Motor neuron (in vitro differentiated cells): Measurements from ENCODE around the gene TAPBP. TPM values are rescaled to one million over a fixed set of nuclear protein-coding genes. Genes with fewer than 3 reads are reported as not detected.

Experiments
- ATAC-seq, 8 experiments: fragments of 200-7000 bp; cut with Tn5 transposase; replicated peaks in 6 of 8; 2 replicates each; pipeline ENCODE4 v1.8.0; 2021; ENCODE audit warnings: mild to moderate bottlenecking in 8 of 8, moderate library complexity in 8 of 8
- H3K27ac ChIP-seq, 2 donors: fragments of 250-450 bp; sonication (Bioruptor Pico); 2 replicates each; pipeline ENCODE4 v1.9.0; 2021; ENCODE audit warnings: antibody characterized with exemption in 2 of 2, mild to moderate bottlenecking in 2 of 2, moderate library complexity in 1 of 2
- H3K4me1 ChIP-seq, 2 donors: fragments of 250-450 bp; sonication (Bioruptor Pico); replicated peaks in 1 of 2; 2 replicates each; pipeline ENCODE4 v1.6.1; 2021; ENCODE audit warnings: antibody characterized with exemption in 2 of 2, mild to moderate bottlenecking in 2 of 2, moderate library complexity in 1 of 2
- H3K4me3 ChIP-seq, 5 donors: fragments of 250-450 bp; sonication (Bioruptor Pico); 2 replicates each; pipeline ENCODE4 v1.9.0; 2021; ENCODE audit warnings: antibody characterized with exemption in 5 of 5, mild to moderate bottlenecking in 5 of 5, moderate library complexity in 4 of 5
- WGBS, 10 experiments: fragments of 450-650 bp; shearing (Covaris generic); methylation state at CpG; one replicate each; pipeline ENCODE4 v1.0.0; 2022; 5-methylcytosine and 5-hydroxymethylcytosine counted together
- in situ Hi-C, 9 experiments: fragments of 400-800 bp; cut with MboI; loops; one replicate each; pipeline ENCODE4 v1.15.0; 2021; ENCODE audit warnings: low sequenced_read_pairs in 9 of 9, low pct_unique_long_range_greater_than_20kb in 2 of 9; ENCODE audit not compliant: unreplicated experiment in 9 of 9
- total RNA-seq, 8 experiments: library from RNA; unstranded; fragments of 300-600 nt; gene quantifications; 2 replicates each; pipeline versions ENCODE4 v1.2.3 to v1.2.4, GENCODE V29; 2022

TAPBP gene
- total RNA-seq, 8 experiments from 2014 or later: 5.2 to 95.0 (median 41.9) TPM

- 61 to 88% (median 78%) methylated on average over 1 to 11 of the region's 19 CpGs; no CpG with 5 or more reads in 2 of the 10 experiments for WGBS, 10 experiments
- H3K4me1 ChIP-seq: peaks cover 22 to 24% of the 10 kb centered on the region in 2 donors
These were observed 2.9 kb upstream of the TAPBP start for GRCh38 chr6:33316603-33317418.

GRCh38 chr6:33315793-33316602 is 2.1 kb upstream of the TAPBP start:
- 67 to 100% (median 94%) methylated on average over 1 to 12 of the region's 17 CpGs; no CpG with 5 or more reads in 5 of the 10 experiments for WGBS, 10 experiments
- Histone ChIP-seq H3K4me3 (no peak overlapping the region), H3K4me1 (peaks cover 19 to 21% of the 10 kb centered on the region in 2 donors), H3K27ac (no peak overlapping the region)
- ATAC-seq: no peak
- in situ Hi-C loops: no loop called here

More at GRCh38 chr6:33316603-33317418, 2.9 kb upstream of the TAPBP start:
- peak overlapping the region; percentile 27 to 59 (median 45) for H3K4me3 ChIP-seq
- no peak overlapping the region for H3K27ac ChIP-seq
- no peak for ATAC-seq
- in situ Hi-C loops: no loop called here

DNA sequence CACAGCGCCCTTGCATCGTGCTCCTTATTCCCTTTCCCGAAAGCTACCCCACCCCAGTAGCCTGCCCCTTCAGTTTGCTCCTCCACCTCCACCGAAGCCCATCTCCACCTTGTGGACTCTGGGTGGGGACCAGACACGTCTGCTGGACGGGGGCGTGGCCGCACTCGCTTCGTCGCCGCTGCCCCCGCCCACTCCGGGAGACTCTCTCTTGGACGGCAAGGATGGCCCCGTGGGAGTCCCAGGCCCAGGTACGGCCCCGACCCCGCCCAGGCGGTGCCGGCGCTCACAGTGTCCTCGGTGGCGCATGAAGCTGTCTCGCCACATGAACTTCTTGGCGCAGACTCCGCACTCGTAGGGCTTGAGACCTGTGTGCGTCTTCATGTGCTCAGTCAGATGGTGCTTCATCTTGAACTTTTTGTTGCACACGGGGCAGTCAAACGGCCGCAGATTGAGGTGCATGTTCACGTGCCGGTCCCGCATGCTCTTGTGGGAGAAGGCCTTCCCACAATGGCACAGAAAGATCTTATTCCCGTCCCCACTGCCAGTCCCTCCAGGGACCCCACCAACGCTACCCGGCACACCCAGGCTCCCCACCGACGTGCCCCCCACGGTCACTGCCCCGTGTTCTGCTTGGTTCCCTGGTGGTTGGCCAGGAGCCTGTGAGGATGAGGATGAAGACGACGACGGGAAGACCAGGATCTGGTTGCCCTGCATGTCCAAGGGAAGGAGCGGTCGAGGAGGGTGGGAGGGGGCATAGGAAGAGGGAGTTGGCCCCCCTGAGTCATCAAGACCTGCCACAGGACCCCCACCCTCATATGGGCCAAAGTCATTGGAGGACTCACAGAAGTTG is 1.3 kb upstream of the TAPBP start:
- WGBS, 10 experiments: 0 to 100% (median 60%) methylated on average over 1 to 8 of the region's 47 CpGs; no CpG with 5 or more reads in 5 of the 10 experiments
- peak in 2 of 8 experiments; percentile 0 to 14 for ATAC-seq

DNA sequence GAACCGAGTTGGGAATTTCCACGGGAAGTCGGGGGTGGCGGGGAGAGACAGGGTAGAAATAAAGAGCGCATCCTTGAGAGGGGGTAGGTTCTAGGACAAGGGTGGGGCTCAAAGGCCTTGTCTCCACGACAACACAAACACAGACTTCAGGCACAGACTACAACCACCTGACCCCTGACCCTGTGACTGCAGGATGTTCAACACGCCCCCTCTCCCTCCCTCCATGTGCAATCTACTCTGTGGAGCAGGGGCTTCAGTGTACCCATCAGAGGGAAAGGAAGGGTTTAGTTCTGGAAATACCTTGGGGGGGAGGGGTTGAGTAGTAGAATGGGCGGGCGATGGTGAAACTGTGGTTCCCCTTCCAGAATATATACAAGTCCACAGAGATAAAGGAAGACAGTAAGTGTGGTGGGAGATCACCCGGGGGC is 651 bp upstream of the TAPBP start:
- peak overlapping the region in 1 of 2 donors; percentile 59 for H3K27ac ChIP-seq
- peaks cover 19 to 21% of the 10 kb centered on the region in 2 donors for H3K4me1 ChIP-seq
- WGBS, 10 experiments: 0 to 75% (median 33%) methylated on average over 1 to 2 of the region's 10 CpGs; no CpG with 5 or more reads in 3 of the 10 experiments
- peak in 3 of 8 experiments; percentile 36 to 48 (median 40) for ATAC-seq
- in situ Hi-C loops: no loop called here
- H3K4me3 ChIP-seq: peak overlapping the region in 4 of 5 donors; percentile 33 to 70 (median 52)

More for the DNA sequence above, 1.3 kb upstream of the TAPBP start:
- peak overlapping the region in 1 of 5 donors; percentile 64 for H3K4me3 ChIP-seq
- in situ Hi-C loops: no loop called here
- H3K27ac ChIP-seq: no peak overlapping the region
- peaks cover 19 to 21% of the 10 kb centered on the region in 2 donors for H3K4me1 ChIP-seq

DNA sequence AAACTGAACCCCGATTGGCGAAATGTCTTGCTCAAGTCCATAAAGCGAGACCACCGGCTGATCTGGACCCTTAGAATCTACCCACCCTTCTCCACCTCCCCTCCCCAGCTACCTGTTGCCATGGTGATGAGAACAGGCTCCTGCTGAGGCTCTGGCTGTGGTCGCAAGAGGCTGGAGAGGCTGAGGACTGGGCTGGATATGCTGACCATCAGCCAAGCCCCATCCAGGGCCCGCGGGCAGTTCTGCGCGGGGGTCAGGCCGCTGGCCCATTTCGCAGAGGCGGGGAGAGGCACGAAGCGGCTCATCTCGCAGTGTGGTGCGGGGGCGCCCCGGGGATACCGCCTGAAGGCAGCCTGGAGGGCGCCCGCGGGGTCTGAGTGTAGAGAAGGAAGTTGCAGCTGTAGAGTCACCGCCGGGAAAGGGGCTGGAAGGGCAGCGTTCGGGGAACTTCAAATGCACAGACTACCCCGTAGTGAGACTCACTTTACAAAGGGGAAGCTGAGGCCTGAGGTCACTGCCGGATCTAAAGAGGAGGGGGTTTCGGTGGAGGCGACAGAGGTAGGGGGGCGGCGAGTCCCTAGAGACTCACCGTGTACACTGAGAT is 671 bp downstream of the TAPBP start:
- H3K4me1 ChIP-seq: peaks cover 15 to 17% of the 10 kb centered on the region in 2 donors
- ATAC-seq: peak; percentile 1 to 20 (median 9)
- H3K4me3 ChIP-seq: peak overlapping the region; percentile 30 to 70 (median 41)
- in situ Hi-C loops: no loop called here
- H3K27ac ChIP-seq: no peak overlapping the region
- 0 to 7% (median 0%) methylated on average over 1 to 16 of the region's 33 CpGs; no CpG with 5 or more reads in 4 of the 10 experiments for WGBS, 10 experiments

- in situ Hi-C loops: no loop called here
- no peak overlapping the region for H3K27ac ChIP-seq
- 3 to 67% (median 9%) methylated on average over 3 to 19 of the region's 29 CpGs; no CpG with 5 or more reads in 4 of the 10 experiments for WGBS, 10 experiments
These were observed 1.3 kb downstream of the TAPBP start for GRCh38 chr6:33312361-33313104.

DNA sequence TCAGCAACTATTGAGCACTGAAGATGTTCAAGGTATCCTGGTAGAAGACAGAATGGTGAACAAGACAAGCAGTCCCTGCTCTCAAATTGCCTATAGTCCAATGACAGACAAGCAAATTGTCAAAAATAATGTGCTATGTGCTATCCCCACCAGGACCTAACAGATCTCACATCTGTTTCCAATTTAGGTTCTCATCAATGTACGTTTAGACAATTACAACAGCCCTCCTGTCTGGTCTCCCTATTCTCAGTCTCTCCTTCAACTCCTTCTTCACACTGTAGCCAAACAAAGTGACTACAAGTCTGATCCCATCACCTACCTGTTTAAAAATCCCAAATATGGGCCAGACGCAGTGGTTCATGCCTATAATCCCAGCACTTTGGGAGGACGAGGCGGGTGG is 7.5 kb downstream of the TAPBP start:
- no peak overlapping the region for H3K27ac ChIP-seq
- H3K4me1 ChIP-seq: no peaks in the 10 kb centered on the region
- WGBS, 10 experiments: 67 to 94% (median 93%) methylated on average over 1 to 3 of the region's 4 CpGs; no CpG with 5 or more reads in 5 of the 10 experiments
- in situ Hi-C loops: no loop called here
- no peak overlapping the region for H3K4me3 ChIP-seq
- ATAC-seq: no peak

More at GRCh38 chr6:33312361-33313104, 1.3 kb downstream of the TAPBP start:
- ATAC-seq: peak; percentile 12 to 68 (median 44)
- H3K4me1 ChIP-seq: peaks cover 15 to 17% of the 10 kb centered on the region in 2 donors
- H3K4me3 ChIP-seq: peak overlapping the region; percentile 30 to 70 (median 41)

DNA sequence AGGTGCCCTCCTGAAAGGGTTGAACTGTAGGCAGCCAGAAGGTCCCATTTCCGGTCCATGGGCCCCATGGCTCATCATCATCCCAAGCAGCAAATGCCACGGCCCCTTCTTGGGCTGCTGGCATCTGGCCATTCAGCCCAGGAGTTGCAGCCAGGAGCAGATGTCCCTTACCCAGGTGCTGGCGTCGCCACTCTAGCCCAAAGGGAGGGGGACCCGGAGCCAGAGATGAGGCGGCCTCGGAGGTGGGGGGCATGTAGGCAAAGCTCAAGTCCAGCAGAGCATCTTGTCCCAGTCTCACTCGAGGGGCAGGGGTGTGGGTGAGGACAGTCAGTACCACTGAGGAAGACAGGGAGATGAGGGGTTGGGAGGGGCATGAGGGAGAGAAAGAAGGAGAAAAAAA is 8.8 kb downstream of the TAPBP start:
- H3K4me3 ChIP-seq: no peak overlapping the region
- peak in 3 of 8 experiments; percentile 4 to 19 (median 16) for ATAC-seq
- H3K27ac ChIP-seq: no peak overlapping the region
- peaks cover 4 to 8% of the 10 kb centered on the region in 2 donors for H3K4me1 ChIP-seq
- in situ Hi-C loops: no loop called here
- 88 to 100% methylated on average over 1 to 3 of the region's 8 CpGs; no CpG with 5 or more reads in 8 of the 10 experiments for WGBS, 10 experiments

- Histone ChIP-seq H3K4me3 (no peak overlapping the region), H3K27ac (no peak overlapping the region), H3K4me1 (peaks cover 4 to 8% of the 10 kb centered on the region in 2 donors)
- no peak for ATAC-seq
- in situ Hi-C loops: no loop called here
- WGBS, 10 experiments: 90% methylated on average over 2 of the region's 16 CpGs; no CpG with 5 or more reads in 9 of the 10 experiments
These were observed 9.7 kb downstream of the TAPBP start for GRCh38 chr6:33304216-33304615.

DNA sequence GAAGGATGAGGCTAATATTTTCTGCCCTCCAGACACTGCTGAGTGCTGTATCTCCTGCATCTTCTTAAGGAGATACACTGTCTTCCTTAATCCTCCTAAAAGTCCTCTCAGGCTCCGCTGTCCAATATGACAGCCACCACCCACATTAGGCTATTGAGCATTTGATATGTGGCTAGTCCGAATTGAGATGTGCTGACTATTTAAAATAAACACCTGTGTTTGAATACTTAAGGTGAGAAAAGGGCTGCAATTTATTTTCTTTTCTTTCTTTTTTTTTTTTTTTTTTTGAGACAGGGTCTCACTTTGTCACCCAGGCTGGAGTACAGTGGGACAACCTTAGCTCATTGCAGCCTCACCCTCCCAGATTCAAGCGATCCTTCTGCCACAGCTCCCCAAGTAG is 12.0 kb downstream of the TAPBP start:
- in situ Hi-C loops: no loop called here
- Histone ChIP-seq H3K4me1 (peaks cover 7 to 17% of the 10 kb centered on the region in 2 donors), H3K27ac (no peak overlapping the region), H3K4me3 (no peak overlapping the region)
- 53 to 100% (median 92%) methylated on average over 1 to 3 of the region's 3 CpGs; no CpG with 5 or more reads in 1 of the 10 experiments for WGBS, 10 experiments
- no peak for ATAC-seq

DNA sequence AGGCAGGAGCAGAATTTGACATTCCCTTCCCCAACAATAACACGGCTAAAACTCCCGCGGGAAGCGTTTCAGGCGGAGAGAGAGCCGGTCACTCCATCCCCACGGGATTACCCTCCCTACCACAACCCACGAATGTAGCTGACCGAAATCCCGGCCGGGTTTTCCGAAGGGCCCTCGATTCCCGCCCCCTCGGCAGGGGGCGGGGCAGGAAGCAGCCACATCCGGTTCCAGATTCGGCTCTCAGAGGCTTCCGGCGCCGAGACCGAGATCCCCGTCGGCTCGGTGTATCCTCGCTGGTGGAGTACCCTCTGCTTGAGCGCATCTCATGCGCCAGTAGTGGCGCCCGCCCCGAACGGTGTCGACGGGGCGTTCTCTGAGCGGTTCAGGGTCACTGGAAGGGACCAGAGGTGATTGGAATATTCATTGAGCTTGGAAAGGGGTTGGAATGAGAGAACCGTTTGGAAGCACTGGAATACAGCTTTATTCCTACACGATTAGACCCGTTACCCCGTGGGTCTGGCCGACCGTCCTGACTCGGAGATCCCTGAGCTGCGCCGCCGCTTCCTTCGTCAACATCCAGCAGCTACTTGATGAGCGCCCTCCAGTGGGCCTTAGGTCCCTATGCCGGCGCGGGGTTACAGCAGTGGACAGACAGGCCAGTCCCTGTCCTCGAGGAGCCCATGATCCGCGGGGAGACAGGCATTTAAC is 14.5 kb downstream of the TAPBP start:
- peak overlapping the region; percentile 92 to 96 for H3K27ac ChIP-seq
- 0% methylated on average over 1 to 9 of the region's 54 CpGs; no CpG with 5 or more reads in 2 of the 10 experiments for WGBS, 10 experiments
- ATAC-seq: peak; percentile 60 to 84 (median 74)
- in situ Hi-C loops: no loop called here
- peak overlapping the region; percentile 51 to 96 (median 74) for H3K4me3 ChIP-seq
- H3K4me1 ChIP-seq: peaks cover 7 to 17% of the 10 kb centered on the region in 2 donors
